HEK293T (cell line): ENCODE results near the gene STIP1.

Experiments used
- CTCF ChIA-PET: fragments of 350-600 bp; formaldehyde crosslinking; extraction: SDS; loops from one replicate; lab custom pipeline; 2021; ENCODE audit warnings: antibody characterized with exemption, inconsistent platforms; lab: Yijun Ruan, JAX
- POLR2A ChIA-PET: fragments of 350-600 bp; formaldehyde crosslinking; extraction: SDS; loops from one replicate; lab custom pipeline; 2020; ENCODE audit warnings: antibody characterized with exemption, inconsistent platforms; lab: Yijun Ruan, JAX
- DNase-seq: peaks from one replicate; pipeline ENCODE4 v3.0.0; 2012; ENCODE audit warnings: mixed read lengths; ENCODE audit errors: extremely low spot score
- ARNT ChIP-seq: fragments of 450-650 bp; IDR thresholded peaks from 2 replicates; pipeline ENCODE4 v1.6.1; 2017; ENCODE audit warnings: mild to moderate bottlenecking
- BHLHE40 ChIP-seq: fragments of 450-650 bp; IDR thresholded peaks from 2 replicates; pipeline ENCODE4 v1.6.1; 2016; ENCODE audit warnings: mild to moderate bottlenecking, moderate library complexity, borderline replicate concordance
- CTBP1 ChIP-seq: fragments of 450-650 bp; IDR thresholded peaks from 2 replicates; pipeline ENCODE4 v1.6.1; 2016; ENCODE audit warnings: borderline replicate concordance
- ELF4 ChIP-seq: fragments of 450-650 bp; IDR thresholded peaks from 2 replicates; pipeline ENCODE4 v1.6.1; 2017; ENCODE audit warnings: antibody characterized with exemption
- FOXA1 ChIP-seq: fragments of 450-650 bp; IDR thresholded peaks from 2 replicates; pipeline ENCODE4 v1.6.1; 2016; ENCODE audit warnings: mild to moderate bottlenecking
- FOXK2 ChIP-seq: fragments of 450-650 bp; IDR thresholded peaks from 2 replicates; pipeline ENCODE4 v1.6.1; 2016; ENCODE audit warnings: mild to moderate bottlenecking
- FOXM1 ChIP-seq: fragments of 450-650 bp; IDR thresholded peaks from 2 replicates; pipeline ENCODE4 v1.6.1; 2017; ENCODE audit warnings: mild to moderate bottlenecking, borderline replicate concordance
- HDGF ChIP-seq: fragments of 450-650 bp; IDR thresholded peaks from 2 replicates; pipeline ENCODE4 v1.6.1; 2017; ENCODE audit warnings: antibody characterized with exemption, borderline replicate concordance
- L3MBTL2 ChIP-seq: fragments of 450-650 bp; conservative IDR thresholded peaks from 2 replicates; pipeline ENCODE4 v1.6.1; 2016; ENCODE audit warnings: mild to moderate bottlenecking
- LEF1 ChIP-seq: fragments of 450-650 bp; IDR thresholded peaks from 2 replicates; pipeline ENCODE4 v1.6.1; 2017; ENCODE audit warnings: mild to moderate bottlenecking, borderline replicate concordance
- NFRKB ChIP-seq: fragments of 450-650 bp; IDR thresholded peaks from 2 replicates; pipeline ENCODE4 v1.6.1; 2016; ENCODE audit warnings: mild to moderate bottlenecking, moderate library complexity
- SP1 ChIP-seq: fragments of 450-650 bp; IDR thresholded peaks from 2 replicates; pipeline ENCODE4 v1.6.1; 2017
- SUZ12 ChIP-seq: fragments of 450-650 bp; IDR thresholded peaks from 2 replicates; pipeline ENCODE4 v1.6.1; 2016; ENCODE audit warnings: mild to moderate bottlenecking
- TARDBP ChIP-seq: fragments of 450-650 bp; IDR thresholded peaks from 2 replicates; pipeline ENCODE4 v1.6.1; 2016
- ZNF384 ChIP-seq: fragments of 450-650 bp; IDR thresholded peaks from 2 replicates; pipeline ENCODE4 v1.6.1; 2016
- TF ChIP-seq, protein P1 (sequence below): fragments of 450-650 bp; IDR thresholded peaks from 2 replicates; pipeline ENCODE4 v1.6.1; 2016

Gene STIP1

DNA sequence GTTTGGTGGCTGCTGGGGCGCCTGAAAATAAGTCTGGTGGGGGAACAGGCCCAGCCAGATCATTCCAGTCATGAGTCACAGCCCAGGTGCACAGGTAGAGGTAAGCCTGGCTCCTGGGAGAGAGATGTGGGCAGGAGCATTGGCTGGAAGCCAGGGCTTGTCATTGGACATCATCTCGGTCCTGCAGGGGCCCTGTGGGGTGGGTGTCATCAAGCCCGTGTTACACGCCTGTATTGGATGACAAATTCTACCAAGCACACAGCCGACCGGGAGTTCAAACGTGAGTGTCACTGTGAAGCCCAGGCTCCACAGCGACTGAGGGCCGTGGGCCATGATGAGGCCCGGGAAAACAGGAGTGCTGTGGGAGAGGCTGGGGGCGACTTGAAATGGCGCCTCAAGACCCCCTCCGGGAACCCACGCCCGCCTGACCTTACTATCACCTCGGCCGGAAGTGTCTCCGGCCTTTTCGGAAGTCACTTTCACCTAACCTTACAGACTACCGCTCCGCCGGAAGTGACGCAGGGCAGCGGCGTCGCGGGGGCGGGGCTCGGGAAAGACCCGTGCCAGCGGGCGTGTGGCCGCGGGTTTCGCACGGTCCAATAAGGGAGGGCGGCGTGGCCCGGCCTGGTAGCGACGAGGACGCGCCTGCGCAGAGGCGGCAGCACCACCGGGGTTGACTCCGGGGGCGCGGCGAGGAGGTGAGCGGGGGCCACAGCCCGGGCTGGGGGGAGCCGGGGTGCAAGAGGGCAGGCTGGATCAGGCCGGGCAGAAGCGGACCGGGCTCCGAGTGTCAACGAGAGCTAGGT, 54.7 kb downstream of the STIP1 start, which contains the start of gene FKBP2:
FKBP2 (plus strand) TSS at position 661 of the 806 bp plus-strand sequence. CDS start 1,293 bp downstream, outside the sequence.
- POLR2A ChIA-PET: interaction anchor here (0.7 to 8.3 kb wide), 10 partner anchors 9 to 77 kb away, joined by 3 to 59 read pairs (median 5); partner anchors contain the start of genes DNAJC4, NUDT22, PRDX5 and STIP1
- DNase-seq: peak; percentile 96
- CTCF ChIA-PET: interaction anchor here (1.0 to 1.6 kb wide), 2 partner anchors 36 to 64 kb away, joined by 3 to 6 read pairs; no protein-coding TSS in a partner anchor
- TF ChIP-seq FOXA1: no peak
- 0 out of 2 replicates have a peak, but pooled peaks have one; percentile 14 for TF ChIP-seq HDGF
- peak; percentile 61 for TF ChIP-seq FOXM1
- no peak for TF ChIP-seq LEF1
- TF ChIP-seq L3MBTL2: peak; percentile 33; the same call in 1 of the 2 replicates
- no peak for TF ChIP-seq BHLHE40
- TF ChIP-seq SP1: no peak

DNA sequence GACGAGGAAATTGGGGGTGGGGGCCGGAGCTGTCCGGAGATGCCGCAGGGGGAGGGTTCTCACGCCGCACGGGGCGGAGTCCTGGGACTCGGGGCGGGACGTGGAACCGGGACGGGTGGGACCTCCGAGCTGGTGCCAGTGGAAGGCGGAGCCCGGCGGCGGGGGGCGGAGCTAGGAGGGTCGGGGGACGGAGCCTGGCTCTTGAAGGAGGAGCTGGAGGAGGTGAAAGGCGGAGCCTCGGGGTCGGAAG, 55.2 kb downstream of the STIP1 start:
- POLR2A ChIA-PET: interaction anchor here (0.7 to 8.3 kb wide), 10 partner anchors 9 to 439 kb away, joined by 3 to 59 read pairs (median 4); partner anchors contain the start of genes DNAJC4, NUDT22, PRDX5 and STIP1
- CTCF ChIA-PET: interaction anchor here (1.0 to 1.6 kb wide), 2 partner anchors 37 to 63 kb away, joined by 3 to 6 read pairs; no protein-coding TSS in a partner anchor
- peak; percentile 97 for DNase-seq
- TF ChIP-seq FOXK2 (no peak), BHLHE40 (no peak), TARDBP (no peak), FOXM1 (no peak), L3MBTL2 (no peak), SUZ12 (no peak), SP1 (no peak), FOXA1 (no peak), CTBP1 (no peak), NFRKB (no peak), LEF1 (no peak), ZNF384 (no peak), HDGF (no peak), ARNT (no peak), ELF4 (no peak)
- TF ChIP-seq, protein P1, sequence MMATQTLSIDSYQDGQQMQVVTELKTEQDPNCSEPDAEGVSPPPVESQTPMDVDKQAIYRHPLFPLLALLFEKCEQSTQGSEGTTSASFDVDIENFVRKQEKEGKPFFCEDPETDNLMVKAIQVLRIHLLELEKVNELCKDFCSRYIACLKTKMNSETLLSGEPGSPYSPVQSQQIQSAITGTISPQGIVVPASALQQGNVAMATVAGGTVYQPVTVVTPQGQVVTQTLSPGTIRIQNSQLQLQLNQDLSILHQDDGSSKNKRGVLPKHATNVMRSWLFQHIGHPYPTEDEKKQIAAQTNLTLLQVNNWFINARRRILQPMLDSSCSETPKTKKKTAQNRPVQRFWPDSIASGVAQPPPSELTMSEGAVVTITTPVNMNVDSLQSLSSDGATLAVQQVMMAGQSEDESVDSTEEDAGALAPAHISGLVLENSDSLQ: no peak

DNA sequence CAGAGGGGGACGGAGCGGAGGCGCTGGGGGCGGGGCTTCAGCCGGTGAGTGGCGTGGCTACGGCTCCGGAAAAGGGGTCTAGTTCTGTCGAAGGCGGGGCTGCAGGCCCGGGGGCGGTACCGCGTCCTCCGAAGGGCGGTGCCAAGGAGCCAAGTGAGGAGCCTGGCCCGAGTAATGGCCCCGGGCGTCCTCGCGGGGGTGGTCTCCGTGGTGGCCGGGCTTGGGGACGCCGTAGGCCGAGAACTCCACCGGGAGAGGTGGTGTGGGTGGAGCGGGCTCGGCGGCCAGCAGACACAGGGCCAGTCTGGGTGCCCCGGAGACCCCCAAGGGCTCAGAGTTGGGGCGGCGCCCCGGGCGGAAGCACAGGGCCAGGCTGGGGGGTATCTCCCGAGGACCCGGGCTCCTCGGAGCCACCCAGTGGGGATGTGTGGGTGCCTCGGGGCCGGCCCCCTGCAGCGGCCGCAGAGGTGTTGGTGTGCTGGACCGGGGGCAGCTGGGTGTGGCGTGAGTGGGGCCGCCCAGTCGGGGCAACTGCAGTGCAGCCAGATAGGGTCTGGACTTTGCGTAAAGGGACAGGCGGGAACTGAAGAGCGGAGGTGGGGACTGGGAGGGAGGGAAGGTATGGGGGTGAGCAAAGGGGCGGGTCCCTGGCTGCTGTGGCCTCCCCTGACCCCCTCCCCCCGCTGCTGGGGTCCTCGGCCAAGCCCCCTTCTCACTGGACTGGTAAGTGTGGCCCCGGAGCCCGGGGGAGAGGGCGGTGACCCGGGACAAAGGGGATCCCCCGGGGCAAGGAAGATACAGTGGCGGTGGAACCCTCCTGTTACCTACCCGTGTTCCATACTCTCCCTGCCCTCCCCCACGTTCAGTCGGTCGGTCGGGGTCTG, 55.8 kb downstream of the STIP1 start:
- no peak for DNase-seq
- TF ChIP-seq, protein P1: peak; percentile 98
- TF ChIP-seq HDGF (peak; percentile 26; the same call in 1 of the 2 replicates), L3MBTL2 (no peak)
- CTCF ChIA-PET: interaction anchor here (1.0 to 1.6 kb wide), 2 partner anchors 37 to 63 kb away, joined by 3 to 6 read pairs; no protein-coding TSS in a partner anchor
- POLR2A ChIA-PET: interaction anchor here (0.7 to 8.3 kb wide), 12 partner anchors 8 to 439 kb away, joined by 3 to 59 read pairs (median 4); partner anchors contain the start of genes DNAJC4, NUDT22, PRDX5 and STIP1

GRCh38 chr11:64243236-64243854, 57.4 kb downstream of the STIP1 start:
- ChIA-PET CTCF (interaction anchor here (0.8 to 1.1 kb wide), 3 partner anchors 32 to 61 kb away, joined by 3 to 4 read pairs (median 3); partner anchors contain the start of gene ESRRA), POLR2A (interaction anchor here (1.0 to 8.3 kb wide), 11 partner anchors 9 to 75 kb away, joined by 3 to 59 read pairs (median 5); partner anchors contain the start of genes DNAJC4, NUDT22, PRDX5 and STIP1)
- TF ChIP-seq LEF1 (no peak), FOXK2 (no peak), SP1 (no peak), L3MBTL2 (no peak), FOXM1 (no peak), FOXA1 (no peak), ELF4 (no peak), ZNF384 (no peak), TARDBP (no peak), ARNT (no peak), NFRKB (no peak), SUZ12 (no peak), BHLHE40 (no peak), CTBP1 (no peak), HDGF (no peak)
- TF ChIP-seq, protein P1: no peak
- no peak for DNase-seq

DNA sequence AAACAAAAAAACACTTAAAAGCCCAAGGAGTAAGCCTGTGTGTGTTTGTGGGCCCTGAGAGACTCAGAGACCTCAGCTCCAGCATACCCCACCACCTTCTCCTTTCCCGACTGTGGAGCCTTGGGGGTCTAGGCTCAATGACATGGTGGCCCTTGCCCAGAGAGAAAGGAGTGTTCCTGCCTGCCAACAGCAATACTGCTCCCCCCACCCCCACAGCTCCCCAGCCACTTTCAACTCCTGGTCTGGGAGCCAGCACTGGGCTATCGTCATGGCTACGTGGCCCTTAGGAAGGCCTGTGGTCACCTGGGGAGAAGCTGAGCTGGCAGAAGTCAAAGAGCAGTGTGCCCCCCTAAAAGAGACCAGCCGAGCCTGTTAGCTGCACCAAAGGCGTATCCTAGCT, 58.1 kb downstream of the STIP1 start:
- DNase-seq: no peak
- TF ChIP-seq ARNT: no peak
- TF ChIP-seq, protein P1: no peak
- ChIA-PET POLR2A (interaction anchor here (1.1 to 8.9 kb wide), 9 partner anchors 10 to 74 kb away, joined by 3 to 78 read pairs (median 7); partner anchors contain the start of genes DNAJC4, NUDT22, PRDX5 and STIP1), CTCF (interaction anchor here (0.6 to 1.1 kb wide), 3 partner anchors 27 to 88 kb away, joined by 3 to 4 read pairs (median 3); no protein-coding TSS in a partner anchor)
